Left kidney (tissue), 2 donors: ENCODE results near the gene AP1M2. TPM values are rescaled to one million over a fixed set of nuclear protein-coding genes. Genes with fewer than 3 reads are reported as not detected.
"Not testable (repeated sequence)": the region's sequence is repeated elsewhere in the genome, so short reads cannot be mapped to it uniquely, and the experiment has no call there.

Experiments used
- DNase-seq: peaks from one replicate; pipeline ENCODE4 v3.0.0-alpha.2; 2013
- polyA plus RNA-seq: library from polyadenylated mRNA; unstranded; fragments of 120-200 nt; gene quantifications from one replicate; pipeline ENCODE4 v1.2.1, GENCODE V29; 2013; ENCODE audit not compliant: insufficient read length

Gene AP1M2
- polyA plus RNA-seq, 1 donor = 35.5 TPM

DNA sequence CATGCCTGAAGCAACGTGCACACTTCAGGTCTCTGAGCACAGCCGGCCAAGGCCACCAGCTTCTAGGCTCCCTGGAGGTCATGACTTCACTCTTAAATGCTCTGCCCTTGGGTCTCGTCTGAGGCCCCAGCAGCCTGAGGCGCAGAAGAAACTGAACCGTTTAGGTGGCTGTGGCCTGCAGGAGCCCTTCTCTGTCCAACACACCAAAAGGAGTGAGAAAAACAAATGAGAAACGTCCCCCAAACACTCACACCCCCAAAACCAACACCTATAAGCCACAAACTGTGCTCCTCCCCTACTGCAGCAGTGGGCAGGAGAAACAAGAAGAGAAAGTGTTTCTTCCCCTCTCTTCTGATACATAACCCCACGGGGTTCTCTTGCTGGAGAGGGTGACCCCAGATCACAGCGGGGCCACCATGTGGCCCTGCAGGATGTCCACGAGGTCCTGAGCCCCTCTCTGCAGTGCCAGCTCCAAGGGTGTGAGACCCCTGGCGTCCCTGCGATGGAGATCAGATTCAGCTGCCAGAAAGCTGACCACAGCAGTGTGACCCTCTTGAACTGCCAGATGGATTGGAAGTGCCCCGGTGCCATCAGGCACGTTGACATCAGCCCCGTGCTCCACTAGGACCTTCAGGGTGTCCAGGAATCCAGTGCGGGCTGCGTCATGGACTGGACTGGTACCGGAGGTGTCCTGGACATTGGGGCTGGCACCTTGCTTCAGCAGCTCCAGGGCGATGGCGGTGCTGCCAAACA, 20.3 kb downstream of the AP1M2 start:
- DNase-seq = no peak

DNA sequence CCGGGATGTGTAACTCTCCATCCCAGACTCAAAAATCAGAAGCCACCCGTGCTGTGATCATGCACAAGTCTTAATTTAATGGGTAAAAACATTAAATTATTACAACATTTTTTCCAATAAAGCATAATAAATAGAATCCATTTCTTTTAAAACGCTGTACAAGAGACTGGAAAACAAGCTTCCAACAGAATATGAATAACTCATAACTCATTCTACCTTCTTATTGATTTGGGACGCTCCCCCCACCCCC, 20.8 kb downstream of the AP1M2 start:
- DNase-seq = no peak

DNA sequence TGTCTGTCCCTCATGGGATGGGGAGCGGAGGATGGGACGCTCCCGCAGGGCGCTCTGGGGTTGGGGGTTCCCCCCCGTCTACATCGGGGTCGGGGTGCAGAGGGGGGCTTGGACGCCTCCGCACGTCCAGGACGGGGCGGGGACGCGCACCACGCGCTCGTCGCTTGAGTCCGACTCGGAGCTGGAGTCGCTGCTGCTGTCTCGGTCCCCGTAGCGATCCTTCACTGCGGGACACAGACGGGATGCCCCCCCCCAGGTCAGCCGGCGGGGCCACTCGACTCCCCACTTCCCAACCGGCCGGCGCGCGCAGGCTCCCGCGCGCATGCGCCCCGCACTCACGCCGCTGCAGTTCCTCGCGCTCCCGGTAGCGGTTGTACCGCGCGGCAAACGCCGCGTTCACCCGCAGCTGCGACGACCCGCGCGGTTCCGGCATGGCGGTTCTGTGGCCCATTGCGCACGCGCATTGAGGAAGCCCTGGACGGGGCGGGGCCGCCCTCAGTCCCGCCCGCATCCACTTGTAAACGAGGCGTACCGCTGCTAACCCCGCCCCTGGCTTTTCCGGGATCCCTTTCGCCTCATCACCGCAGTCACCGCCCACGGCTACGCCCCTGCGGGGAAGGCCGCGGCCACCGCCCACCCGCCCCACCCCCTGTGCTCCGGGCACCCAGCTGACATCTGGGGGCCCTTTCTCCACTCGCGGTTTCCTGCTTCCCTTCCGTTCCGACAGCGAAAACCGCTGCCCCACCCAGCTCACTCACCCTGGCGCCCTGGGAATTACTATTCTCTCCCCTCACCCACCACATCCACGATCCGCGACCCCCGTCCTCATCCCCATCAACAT, 21.3 kb downstream of the AP1M2 start, which contains the start of gene KRI1:
KRI1 (minus strand) TSS at position 444 of the 841 bp plus-strand sequence; CDS start at position 433, 11 bp downstream.
- peak; percentile 94 for DNase-seq

DNA sequence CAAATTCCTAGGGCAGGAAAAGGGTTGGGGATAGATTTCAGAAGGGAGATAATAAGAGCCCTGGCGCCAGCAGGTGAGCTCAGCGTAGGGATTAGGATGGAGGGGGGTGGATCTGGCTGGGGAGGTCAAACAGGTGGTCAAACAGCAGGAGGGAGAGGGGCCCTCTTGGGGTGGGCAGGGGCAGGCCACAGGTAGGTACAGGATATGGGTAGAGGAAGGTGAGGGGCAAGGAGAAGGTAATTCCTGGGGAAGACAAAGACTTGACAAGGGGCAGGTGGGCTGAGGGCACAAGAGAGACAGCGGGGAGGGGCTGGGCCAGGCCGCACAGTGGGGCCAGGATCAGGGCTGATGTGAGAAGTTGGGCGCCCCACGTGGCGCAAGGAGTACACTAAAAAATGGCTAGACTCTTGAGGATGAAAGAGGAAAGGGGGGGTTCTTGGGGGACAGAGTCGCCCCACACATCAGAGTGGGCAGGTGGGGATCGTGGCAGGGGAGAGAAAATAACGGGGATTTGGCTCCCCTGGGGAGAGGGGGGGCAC, 22.0 kb downstream of the AP1M2 start:
- DNase-seq = peak; percentile 31

DNA sequence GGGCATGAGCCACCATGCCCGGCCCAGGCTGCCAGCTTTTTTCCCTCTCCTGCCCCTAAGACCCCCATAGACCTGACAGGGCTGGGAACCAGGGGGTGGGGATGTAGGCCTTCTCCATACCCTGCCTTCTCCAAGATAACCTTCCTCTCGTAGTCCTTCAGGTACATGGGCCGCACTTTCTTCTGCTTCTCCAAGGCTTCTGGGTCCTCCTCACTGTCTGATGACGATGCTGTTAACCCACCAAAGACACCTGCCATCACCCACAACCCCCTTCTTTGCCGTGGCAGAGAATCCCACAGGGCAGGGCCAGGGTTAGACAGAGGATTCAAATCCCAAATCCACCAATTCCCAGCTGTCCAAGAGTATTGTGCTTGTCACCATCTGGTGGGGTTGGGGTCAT, 24.5 kb downstream of the AP1M2 start:
- DNase-seq = no peak

DNA sequence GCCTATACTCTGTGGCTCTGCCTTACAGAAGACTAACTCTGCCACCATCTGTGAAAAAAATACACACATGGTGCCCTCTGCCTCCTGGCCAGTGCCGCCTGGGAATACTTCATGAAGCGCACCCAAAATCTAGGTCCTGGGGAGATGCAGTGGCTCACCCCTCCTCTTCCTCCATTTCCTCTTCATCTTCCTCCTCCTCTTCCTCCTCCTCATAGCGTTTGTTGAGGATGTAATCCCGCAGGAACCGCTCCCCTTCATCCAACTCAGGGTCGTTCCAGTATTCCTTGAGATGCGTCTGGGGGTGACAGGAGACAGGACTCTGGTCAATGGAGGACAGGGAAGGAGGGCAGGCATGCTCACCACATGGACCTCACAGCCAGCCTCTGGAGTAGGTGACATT, 27.0 kb downstream of the AP1M2 start:
- no peak for DNase-seq

DNA sequence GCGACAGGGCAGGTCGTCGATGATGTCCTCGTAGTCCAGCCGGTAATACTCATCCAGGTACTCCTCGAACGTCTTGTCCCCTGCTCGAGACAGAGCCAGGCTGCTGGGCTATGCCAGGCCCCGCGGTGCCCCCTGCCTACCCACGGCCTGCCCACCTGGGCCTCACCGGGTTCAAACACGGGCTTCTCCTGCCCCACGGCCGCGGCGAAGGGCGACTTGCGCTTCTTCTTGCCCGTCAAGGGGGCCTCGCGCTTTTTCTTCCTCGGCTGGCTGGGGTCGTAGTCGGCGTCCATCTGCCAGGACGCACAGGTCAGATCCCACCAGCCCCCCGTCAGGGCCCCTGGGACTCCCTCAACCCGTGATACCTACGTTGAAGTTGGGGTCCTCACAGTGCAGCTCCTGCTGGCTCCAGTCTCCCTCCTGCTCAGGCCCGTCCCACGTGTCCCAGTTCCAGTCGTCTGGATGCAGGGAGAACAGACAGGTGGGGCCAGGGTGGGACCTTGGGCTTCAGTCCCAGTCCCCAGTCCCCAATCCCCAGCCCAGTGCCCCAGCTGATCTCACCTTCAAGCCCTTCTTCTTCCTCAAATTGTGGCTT, 29.4 kb downstream of the AP1M2 start:
- DNase-seq = no peak

DNA sequence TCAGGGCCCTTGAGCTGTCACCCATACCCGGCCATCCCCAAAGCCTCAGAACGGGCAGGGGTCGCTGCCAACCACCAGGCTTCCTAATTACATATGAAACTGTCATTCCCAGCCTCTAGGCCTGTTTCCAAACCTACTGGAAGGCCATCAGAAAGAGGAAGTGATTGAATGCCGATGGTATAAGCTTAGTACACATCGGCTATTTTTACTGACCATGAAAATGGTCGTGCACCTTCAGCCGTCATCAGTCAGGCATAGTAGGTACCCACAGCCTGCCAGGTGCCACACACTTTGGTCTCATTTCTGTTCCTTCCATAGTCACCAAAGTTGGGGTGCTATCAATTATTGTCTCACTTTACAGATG, 31.5 kb downstream of the AP1M2 start:
- DNase-seq = no peak

DNA sequence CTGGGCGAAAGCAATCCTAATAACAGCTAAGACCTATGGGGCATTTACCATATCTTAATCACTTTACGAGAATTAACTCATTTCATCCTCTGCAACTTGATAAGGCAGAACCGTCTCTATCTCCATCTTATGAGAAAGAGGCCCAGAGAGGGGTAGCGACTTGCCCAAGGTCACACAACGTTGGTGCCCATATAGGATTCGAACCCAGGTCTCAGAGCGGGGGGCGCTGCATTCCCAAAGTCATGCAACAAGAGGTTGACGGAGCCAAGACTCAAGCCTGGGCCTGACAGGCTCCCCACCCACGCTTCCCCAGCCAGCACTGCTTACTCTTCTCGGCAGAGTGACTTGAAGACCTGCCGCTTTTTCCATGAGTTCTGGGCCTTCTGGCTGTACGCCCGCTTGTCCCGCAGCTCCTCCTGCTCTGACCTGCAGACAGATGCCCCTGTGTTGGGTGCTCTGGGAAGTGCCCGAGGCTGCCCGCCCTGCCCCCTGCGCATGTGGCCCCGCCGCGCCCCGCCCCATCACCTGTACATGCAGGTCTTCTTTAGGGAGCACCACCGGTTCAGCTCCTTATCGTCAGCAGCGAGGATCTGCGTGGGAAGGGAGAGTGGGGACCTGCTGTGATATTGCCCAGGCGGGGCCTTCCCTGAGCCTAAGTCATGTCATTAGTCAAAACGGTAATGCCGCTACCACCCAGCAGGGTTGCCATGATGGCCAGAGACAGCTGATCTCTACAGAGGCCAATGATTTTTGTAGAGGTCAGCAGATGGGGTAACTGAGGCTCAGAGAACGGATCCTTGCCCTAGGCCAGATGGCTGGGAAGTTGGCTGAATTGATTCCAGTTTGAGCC, 32.1 kb downstream of the AP1M2 start:
- no peak for DNase-seq

DNA sequence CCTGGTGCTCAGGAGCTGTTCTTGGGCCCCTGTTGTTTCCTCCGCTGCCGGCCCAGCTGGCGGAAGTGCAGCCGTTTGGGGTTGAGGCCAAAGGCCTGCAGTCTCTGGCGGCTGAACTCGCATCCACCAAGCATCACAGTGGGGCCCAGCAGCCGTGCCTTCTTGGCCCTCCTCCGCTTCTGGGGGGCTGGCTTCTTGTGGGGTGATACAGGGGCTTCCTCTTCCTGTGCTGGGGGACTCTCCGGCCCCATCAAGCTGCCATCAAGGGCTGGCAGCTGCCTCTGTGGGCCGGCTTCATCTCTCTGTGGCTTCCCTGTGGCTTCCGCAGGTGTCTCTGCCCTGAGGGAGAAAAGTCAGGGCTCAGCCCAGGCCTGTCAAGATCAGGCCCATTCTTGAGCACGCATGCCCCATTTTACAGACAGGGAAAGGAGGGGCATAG, 33.1 kb downstream of the AP1M2 start:
- no peak for DNase-seq

DNA sequence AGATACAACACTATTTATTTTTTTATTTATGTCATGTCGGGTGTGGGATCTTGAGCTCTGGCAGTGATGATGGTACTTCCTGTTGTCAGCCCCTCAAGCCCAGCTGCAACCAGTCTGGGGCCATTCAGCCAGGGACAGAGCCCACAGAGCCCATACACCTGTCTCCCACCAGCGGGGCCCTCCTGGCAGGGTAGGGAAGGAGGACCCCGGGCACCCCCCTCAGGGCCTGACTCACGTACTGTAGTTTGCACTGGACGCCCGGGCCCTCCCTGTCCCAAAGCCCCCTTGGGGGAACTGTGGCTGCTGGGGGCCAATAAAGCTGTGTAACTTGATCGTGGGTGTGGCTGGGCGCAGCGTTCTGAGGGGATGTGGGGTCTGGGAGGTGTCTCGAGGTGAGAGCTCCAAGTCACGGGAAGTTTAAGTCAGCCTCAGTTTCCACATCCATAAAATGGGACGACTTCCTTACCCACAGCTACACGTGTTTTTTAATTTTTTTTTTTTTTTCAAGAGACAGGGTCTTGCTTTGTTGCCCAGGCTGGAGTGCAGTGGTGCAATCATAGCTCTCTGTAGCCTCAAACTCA, 33.9 kb downstream of the AP1M2 start:
- no peak for DNase-seq

DNA sequence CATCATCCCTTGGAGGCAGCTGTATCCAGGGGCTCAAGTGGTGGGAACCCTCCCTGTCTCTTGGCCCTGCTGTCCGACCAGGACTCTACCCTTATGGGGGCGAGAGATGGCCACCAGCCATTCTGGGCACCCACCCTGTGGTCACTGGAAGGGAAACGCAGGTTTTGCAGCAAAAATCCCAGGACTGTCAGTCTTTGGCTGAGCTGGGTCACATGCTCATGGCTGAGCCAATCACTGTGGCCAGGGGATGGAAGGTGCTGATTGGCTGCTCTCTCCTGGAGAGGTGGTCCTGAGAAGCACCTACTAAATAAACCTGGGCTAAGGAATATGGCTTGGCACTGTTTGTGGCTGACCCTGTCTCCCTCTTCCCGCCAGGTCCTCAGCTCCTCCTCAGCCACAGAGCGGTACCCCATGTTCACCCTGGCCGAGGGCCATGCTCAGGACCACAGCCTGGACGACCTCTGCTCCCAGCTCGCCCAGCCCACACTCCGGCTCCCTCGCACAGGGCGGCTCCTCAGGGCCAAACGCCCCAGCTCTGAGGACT, 34.5 kb downstream of the AP1M2 start:
- DNase-seq = no peak

DNA sequence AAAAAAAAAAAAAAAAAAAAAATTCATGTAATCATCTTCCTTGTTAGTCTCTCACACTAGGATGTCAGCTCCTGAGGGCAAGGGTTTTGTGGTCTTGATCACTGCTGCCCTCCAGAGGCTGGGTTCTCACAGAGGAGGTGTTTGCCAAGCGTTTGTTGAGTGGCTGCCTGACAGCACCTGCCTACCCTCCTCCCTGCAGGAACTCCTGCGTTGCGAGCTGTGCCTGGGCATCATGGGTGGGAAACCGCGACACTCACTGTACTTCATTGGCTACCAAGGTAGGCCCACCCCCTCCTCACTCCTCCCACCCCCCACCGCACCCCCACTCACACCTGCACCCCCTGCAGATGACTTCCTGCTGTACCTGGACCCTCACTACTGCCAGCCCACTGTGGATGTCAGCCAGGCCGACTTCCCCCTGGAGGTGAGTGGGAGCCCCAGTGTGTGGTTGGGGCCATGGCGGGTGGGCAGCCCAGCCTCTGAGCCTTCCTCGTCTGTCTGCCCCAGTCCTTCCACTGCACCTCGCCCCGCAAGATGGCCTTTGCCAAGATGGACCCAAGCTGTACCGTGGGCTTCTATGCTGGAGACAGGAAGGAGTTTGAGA, 35.3 kb downstream of the AP1M2 start:
- no peak for DNase-seq

DNA sequence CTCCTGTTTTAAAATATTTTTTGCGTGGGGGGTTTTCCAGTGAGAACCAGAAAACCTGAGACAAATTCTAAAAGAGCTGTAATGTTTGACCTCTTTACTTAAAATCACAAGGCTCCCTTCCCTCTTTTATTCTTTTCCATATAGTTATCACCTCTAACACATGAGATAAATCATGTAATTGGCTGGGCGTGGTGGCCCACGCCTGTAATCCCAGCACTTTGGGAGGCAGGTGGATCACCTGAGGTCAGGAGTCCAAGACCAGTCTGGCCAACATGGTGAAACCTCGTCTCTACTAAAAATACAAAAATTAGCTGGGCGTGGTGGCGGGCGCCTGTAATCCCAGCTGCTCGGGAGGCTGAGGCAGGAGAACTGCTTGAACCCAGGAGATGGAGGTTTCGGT, 36.1 kb downstream of the AP1M2 start:
- not testable (repeated sequence) for DNase-seq

DNA sequence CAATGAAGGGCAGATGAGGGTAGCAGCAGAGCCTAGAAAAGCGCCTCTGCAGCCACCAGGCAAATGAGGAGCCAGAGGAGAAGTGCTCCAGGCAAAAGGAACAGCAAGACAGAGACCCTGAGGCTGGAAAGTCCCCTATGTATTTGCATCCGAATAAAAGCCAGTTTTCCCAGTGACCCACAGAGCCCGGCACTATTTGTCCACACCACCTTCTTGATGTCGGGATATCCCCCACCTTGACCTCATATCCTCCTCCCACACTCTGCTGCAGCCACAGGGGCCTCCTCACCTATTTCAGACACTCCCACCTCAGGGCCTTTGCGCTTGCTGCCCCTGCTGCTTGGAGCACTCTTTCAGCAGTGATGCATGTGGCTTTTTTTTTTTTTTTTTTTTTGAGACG, 36.8 kb downstream of the AP1M2 start:
- no peak for DNase-seq

DNA sequence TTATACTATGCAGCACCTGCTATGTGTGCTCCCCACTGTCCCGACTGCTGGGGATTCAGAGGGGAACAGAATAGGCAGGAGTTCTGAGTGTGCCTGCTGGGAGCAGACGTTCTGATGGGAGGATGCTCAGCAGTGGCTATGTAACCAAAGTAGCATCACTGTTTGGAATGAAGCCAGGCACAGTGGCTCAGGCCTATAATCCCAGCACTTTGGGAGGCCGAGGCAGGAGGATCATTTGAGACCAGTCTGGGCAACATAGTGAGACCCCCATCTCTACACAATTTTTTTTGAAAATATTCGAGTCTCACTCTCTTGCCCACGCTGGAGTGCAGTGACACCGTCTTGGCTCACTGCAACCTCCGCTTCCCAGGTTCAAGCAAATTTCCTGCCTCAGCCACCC, 37.4 kb downstream of the AP1M2 start:
- DNase-seq = no peak

DNA sequence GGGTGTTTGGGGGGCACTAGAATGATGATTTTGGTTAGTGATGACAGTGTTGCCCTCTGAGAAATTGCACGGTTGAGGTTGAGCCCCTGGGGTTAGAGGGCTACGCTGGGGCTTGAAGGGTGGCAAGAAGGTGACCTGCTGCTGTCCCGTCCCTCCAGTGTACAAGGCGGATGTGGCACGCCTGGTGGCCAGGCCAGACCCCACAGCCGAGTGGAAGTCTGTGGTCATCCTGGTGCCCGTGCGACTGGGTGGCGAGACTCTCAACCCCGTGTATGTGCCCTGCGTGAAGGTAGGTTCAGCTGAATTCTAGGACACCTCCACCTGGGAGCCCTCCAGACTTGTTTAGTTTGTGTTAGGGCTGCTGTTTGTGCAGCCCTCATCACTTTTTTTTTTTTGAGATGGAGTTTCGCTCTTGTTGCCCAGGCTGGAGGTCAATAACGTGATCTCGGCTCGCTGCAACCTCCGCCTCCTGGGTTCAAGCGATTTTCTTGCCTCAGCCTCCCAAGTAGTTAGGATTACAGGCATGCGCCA, 38.3 kb downstream of the AP1M2 start:
- no peak for DNase-seq

DNA sequence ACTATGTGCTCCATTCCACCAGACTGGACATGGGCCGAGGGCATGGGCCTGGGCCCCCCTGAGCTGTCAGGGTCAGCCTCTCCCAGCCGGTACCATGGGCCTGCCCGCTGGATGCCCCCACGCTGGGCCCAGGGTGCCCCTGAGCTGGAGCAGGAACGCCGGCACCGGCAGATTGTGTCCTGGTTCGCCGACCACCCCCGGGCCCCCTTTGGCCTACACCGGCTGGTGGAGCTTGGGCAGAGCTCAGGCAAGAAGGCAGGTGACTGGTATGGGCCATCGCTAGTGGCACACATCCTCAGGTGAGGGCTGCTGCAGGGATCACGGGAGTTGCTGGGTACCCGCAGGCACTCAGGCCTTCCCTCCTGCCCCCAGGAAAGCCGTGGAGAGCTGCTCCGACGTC, 40.3 kb downstream of the AP1M2 start:
- DNase-seq = no peak

DNA sequence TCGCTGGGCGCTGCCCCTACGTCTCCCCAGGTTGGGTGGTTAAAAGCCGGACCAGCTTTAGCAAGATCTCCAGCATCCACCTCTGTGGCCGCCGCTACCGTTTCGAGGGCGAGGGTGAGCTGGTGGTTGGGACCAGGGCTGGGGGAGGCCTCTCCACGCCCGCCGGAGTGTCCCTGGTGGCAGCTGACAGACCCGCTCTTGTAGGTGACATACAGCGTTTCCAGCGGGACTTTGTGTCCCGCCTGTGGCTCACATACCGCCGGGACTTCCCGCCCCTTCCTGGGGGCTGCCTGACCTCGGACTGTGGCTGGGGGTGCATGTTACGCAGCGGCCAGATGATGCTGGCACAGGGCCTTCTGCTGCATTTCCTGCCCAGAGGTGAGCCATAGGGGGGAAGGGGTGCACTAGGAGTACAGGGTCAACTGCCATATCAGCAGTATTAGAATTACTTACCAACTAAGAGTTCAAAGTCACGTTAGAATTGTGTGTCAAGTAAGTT, 42.3 kb downstream of the AP1M2 start:
- no peak for DNase-seq

DNA sequence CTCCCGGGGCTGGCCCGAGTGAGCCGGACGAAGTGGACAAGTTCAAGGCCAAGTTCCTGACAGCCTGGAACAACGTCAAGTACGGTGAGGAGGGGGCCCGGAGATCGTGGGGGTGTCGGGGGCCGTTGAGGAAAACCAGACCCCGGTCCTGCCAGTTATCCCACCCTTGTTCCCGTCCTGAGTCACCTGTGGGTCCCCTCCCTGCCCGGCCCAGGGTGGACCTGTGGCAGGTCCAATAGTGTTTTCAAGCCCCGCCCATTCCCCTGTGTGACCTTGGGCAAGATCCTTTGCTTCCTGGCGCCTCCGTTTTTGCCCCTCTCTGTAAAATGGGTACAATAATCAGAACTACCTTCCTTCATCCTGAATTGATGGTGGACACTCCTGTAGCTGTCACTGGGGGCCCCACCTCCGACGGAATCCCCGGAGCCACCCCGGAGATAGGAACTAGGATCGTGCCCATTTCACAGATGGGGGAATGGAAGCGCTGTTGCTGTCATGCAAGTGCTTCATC, 42.8 kb downstream of the AP1M2 start:
- DNase-seq = peak; percentile 6
